Fibroblast of lung (primary cell): ENCODE results near the gene ODR4. TPM values are rescaled to one million over a fixed set of nuclear protein-coding genes. Genes with fewer than 3 reads are reported as not detected.

Source experiments
- DNase-seq, 2 donors: peaks; one replicate each; pipeline versions ENCODE4 v3.0.0 to v3.0.0-alpha.2; 2010; ENCODE audit warnings: low read depth in 2 of 2
- H2AFZ ChIP-seq: 2 replicates; pipeline ENCODE4 v1.5.1; 2012; ENCODE audit warnings: low read length, control low read depth, inconsistent platforms
- H3K27ac ChIP-seq: 2 replicates; pipeline ENCODE4 v1.5.1; 2011; ENCODE audit warnings: low read length, control low read depth; ENCODE audit not compliant: insufficient read depth
- H3K27me3 ChIP-seq: 2 replicates; pipeline ENCODE4 v1.5.1; 2011; ENCODE audit warnings: mild to moderate bottlenecking, low read length; ENCODE audit not compliant: control insufficient read depth, insufficient read depth
- H3K36me3 ChIP-seq: 2 replicates; pipeline ENCODE4 v1.5.1; 2011; ENCODE audit warnings: low read length; ENCODE audit not compliant: control insufficient read depth, insufficient read depth
- H3K4me1 ChIP-seq: 2 replicates; pipeline ENCODE4 v1.5.1; 2011; ENCODE audit warnings: low read length; ENCODE audit not compliant: control insufficient read depth, insufficient read depth; ENCODE audit errors: extremely low read depth
- H3K4me2 ChIP-seq: 2 replicates; pipeline ENCODE4 v1.5.1; 2011; ENCODE audit warnings: low read length, control low read depth; ENCODE audit not compliant: insufficient read depth; ENCODE audit errors: extremely low read depth
- H3K4me3 ChIP-seq, 4 experiments: fragments of 200-600 bp in 1 of 4; sonication (generic) in 1 of 4; replicated peaks in 1 of 4; 2 replicates each; pipeline ENCODE4 v1.5.1; 2011 to 2016; ENCODE audit warnings: low read length in 4 of 4, low read depth in 3 of 4, mild to moderate bottlenecking in 3 of 4, control low read depth in 2 of 4, inconsistent platforms in 1 of 4, mixed read lengths in 1 of 4; ENCODE audit not compliant: insufficient read depth in 1 of 4; ENCODE audit errors: control extremely low read depth in 1 of 4
- H3K79me2 ChIP-seq: 2 replicates; pipeline ENCODE4 v1.5.1; 2012; ENCODE audit warnings: mild to moderate bottlenecking, low read length, inconsistent platforms; ENCODE audit not compliant: control insufficient read depth, insufficient read depth
- H3K9ac ChIP-seq: 2 replicates; pipeline ENCODE4 v1.5.1; 2011; ENCODE audit warnings: mild to moderate bottlenecking, low read length, control low read depth; ENCODE audit not compliant: insufficient read depth
- H3K9me3 ChIP-seq: 2 replicates; pipeline ENCODE4 v1.5.1; 2012; ENCODE audit warnings: low read depth, low read length; ENCODE audit not compliant: control insufficient read depth, insufficient read depth
- H4K20me1 ChIP-seq: 2 replicates; pipeline ENCODE4 v1.5.1; 2011; ENCODE audit warnings: low read length; ENCODE audit not compliant: control insufficient read depth, insufficient read depth; ENCODE audit errors: extremely low read depth
- EZH2 ChIP-seq: IDR thresholded peaks from 2 replicates; pipeline ENCODE4 v1.5.1; 2012; ENCODE audit warnings: low read length, control low read depth, mild to moderate bottlenecking; ENCODE audit errors: missing control alignments
- polyA plus RNA-seq, 2 donors: library from polyadenylated mRNA; depleted of rRNA in 1 of 2; stranded (reverse) in 1 of 2; unstranded in 1 of 2; fragments of >200 nt; gene quantifications; 2 replicates each; pipeline ENCODE4 v1.2.1, GENCODE V29; 2011 to 2012; ENCODE audit warnings: missing spikeins in 1 of 2
- total RNA-seq: library from RNA; depleted of rRNA; stranded (reverse); fragments of >200 nt; gene quantifications from 2 replicates; pipeline ENCODE4 v1.2.1, GENCODE V29; 2014
- TF ChIP-seq, protein P1 (sequence below), 2 donors: IDR thresholded peaks in 1 of 2; conservative IDR thresholded peaks in 1 of 2; 1 replicate in 1 of 2; 2 replicates in 1 of 2; pipeline ENCODE4 v1.5.1; 2011 to 2012; ENCODE audit warnings: low read length in 2 of 2, control low read depth in 1 of 2, inconsistent platforms in 1 of 2, low read depth in 1 of 2, mild to moderate bottlenecking in 1 of 2

The ODR4 gene
- total and polyA plus RNA-seq, 2 donors (not counting 1 experiment from before 2014, with no cell fraction given): 13.0 to 13.7 TPM

DNA sequence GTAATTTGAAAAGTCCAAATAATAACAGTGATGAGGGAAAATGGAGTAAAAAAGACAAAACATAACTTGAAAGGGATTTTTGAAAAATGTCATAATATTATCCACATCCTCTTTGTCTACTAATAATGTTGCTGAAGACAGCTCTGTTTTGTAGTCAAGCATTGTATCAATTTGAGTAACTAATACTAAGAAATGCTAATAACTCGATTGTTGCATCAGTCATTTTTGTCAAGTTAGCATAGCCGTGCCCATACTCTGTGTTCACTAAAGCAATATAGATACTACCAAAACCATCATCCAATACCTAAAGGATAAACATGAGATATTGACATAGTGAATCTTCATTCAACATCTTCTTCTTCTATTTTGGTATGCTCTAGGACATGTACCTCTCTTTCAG lies 68.0 kb downstream of the ODR4 start:
- no peak for DNase-seq
- no peaks in the 10 kb centered on the region for H4K20me1 ChIP-seq
- H3K4me2 ChIP-seq: no peak overlapping the region
- no peaks in the 10 kb centered on the region for H3K27me3 ChIP-seq
- H3K4me3 ChIP-seq: no peak overlapping the region
- TF ChIP-seq, protein P1, sequence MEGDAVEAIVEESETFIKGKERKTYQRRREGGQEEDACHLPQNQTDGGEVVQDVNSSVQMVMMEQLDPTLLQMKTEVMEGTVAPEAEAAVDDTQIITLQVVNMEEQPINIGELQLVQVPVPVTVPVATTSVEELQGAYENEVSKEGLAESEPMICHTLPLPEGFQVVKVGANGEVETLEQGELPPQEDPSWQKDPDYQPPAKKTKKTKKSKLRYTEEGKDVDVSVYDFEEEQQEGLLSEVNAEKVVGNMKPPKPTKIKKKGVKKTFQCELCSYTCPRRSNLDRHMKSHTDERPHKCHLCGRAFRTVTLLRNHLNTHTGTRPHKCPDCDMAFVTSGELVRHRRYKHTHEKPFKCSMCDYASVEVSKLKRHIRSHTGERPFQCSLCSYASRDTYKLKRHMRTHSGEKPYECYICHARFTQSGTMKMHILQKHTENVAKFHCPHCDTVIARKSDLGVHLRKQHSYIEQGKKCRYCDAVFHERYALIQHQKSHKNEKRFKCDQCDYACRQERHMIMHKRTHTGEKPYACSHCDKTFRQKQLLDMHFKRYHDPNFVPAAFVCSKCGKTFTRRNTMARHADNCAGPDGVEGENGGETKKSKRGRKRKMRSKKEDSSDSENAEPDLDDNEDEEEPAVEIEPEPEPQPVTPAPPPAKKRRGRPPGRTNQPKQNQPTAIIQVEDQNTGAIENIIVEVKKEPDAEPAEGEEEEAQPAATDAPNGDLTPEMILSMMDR (conservative IDR thresholded peaks at IDR 0.05 in 1 of 2, IDR thresholded peaks at IDR 0.05 in 1 of 2; ENCODE audit: low read depth in 1 of 2, low read length in 2 of 2): no peak
- TF ChIP-seq EZH2: no peak
- no peak overlapping the region for H3K27ac ChIP-seq
- H2AFZ ChIP-seq: no peak overlapping the region
- H3K79me2 ChIP-seq: no peaks in the 10 kb centered on the region
- H3K9me3 ChIP-seq: no peaks in the 10 kb centered on the region
- no peak overlapping the region for H3K9ac ChIP-seq
- H3K36me3 ChIP-seq: no peaks in the 10 kb centered on the region
- H3K4me1 ChIP-seq: no peaks in the 10 kb centered on the region

DNA sequence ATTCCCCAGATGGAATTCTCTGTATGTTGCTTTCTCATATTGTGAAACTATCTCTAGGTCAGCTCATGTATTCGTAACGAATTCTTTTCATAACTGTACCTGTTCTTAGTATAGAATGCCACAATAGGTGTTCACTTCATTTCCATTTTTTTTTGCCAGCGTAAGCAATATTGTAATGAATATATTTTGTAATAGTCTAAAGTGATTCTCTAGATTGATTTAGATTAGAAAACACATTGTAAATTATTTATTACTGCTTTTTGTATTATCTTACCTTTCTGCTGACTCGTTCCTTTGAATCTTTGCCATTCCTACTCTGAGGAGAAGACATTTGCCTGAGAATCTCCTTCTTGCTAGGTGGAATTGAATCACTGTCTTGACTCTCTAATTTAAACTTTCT lies 70.5 kb downstream of the ODR4 start:
- no peak for DNase-seq
- TF ChIP-seq EZH2: no peak

DNA sequence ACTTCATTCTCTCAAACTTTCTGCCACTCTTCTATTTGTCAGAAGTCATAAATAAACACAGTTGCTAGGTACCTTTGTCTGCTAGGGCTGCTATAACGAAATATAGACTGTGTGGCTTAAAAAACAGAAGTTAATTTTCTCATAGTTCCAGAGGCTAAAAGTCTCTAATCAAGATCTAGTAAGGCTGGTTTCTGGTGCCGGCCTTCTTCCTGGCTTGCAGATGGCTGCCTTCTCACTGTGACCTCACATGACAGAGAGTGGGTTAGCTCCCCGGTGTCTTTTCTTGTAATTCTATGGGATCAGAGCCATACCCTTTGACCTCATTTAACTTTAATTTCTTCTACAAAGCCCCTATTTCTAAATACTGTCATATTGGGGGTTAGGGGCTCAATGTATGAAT lies 79.3 kb downstream of the ODR4 start:
- TF ChIP-seq, protein P1 (conservative IDR thresholded peaks at IDR 0.05 in 1 of 2, IDR thresholded peaks at IDR 0.05 in 1 of 2; ENCODE audit: low read depth in 1 of 2, low read length in 2 of 2): no peak
- TF ChIP-seq EZH2: no peak
- Histone ChIP-seq H3K79me2 (no peaks in the 10 kb centered on the region), H3K27me3 (no peaks in the 10 kb centered on the region), H3K4me3 (no peak overlapping the region), H3K9me3 (no peaks in the 10 kb centered on the region), H2AFZ (no peak overlapping the region), H3K36me3 (no peaks in the 10 kb centered on the region), H3K9ac (no peak overlapping the region), H3K27ac (no peak overlapping the region), H3K4me2 (no peak overlapping the region), H3K4me1 (no peaks in the 10 kb centered on the region), H4K20me1 (no peaks in the 10 kb centered on the region)
- DNase-seq: no peak

More for the DNA sequence above, 70.5 kb downstream of the ODR4 start:
- Histone ChIP-seq H3K79me2 (no peaks in the 10 kb centered on the region), H3K27ac (no peak overlapping the region), H4K20me1 (no peaks in the 10 kb centered on the region), H3K4me1 (no peaks in the 10 kb centered on the region), H3K4me2 (no peak overlapping the region), H2AFZ (no peak overlapping the region), H3K9ac (no peak overlapping the region), H3K27me3 (no peaks in the 10 kb centered on the region), H3K9me3 (no peaks in the 10 kb centered on the region), H3K4me3 (no peak overlapping the region), H3K36me3 (no peaks in the 10 kb centered on the region)
